ENCODE measurements around the gene CDYL. TPM values are rescaled to one million over a fixed set of nuclear protein-coding genes. Genes with fewer than 3 reads are reported as not detected.

The CDYL gene
- total and polyA plus RNA-seq, 8 donors, result 26.9 to 32.3 (median 29.1) TPM

DNA sequence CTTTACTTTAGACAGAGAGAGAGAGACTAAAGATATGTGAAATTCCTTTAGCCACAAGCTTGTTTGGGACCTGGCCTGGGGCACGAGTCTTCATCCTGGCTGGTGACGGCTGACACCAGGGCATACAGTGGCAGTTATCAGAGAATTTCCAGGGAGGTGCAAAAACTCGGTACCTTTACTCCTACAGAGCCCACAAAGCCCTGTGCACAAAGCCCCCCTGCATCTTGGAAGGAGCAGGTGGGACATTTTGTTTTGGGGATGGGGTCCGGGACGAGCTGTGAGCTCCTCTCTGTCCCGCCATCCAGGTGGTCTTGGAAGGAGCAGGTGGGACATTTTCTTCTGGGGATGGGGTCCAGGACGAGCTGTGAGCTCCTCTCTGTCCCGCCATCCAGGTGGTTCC, 198.8 kb downstream of the CDYL start:
- Histone ChIP-seq H3K36me3 (no peaks in the 10 kb centered on the region), H3K4me1 (no peaks in the 10 kb centered on the region), H3K4me3 (no peak overlapping the region), H3K27me3 (peaks cover 0 to 3% of the 10 kb centered on the region in 2 donors), H3K9me3 (peaks cover 0 to 20% of the 10 kb centered on the region in 2 donors), H3K27ac (no peak overlapping the region)
- intact Hi-C loops (cut with DNase I), result no loop called here
- ATAC-seq (no peak), DNase-seq (no peak)
- TF ChIP-seq, protein P1, sequence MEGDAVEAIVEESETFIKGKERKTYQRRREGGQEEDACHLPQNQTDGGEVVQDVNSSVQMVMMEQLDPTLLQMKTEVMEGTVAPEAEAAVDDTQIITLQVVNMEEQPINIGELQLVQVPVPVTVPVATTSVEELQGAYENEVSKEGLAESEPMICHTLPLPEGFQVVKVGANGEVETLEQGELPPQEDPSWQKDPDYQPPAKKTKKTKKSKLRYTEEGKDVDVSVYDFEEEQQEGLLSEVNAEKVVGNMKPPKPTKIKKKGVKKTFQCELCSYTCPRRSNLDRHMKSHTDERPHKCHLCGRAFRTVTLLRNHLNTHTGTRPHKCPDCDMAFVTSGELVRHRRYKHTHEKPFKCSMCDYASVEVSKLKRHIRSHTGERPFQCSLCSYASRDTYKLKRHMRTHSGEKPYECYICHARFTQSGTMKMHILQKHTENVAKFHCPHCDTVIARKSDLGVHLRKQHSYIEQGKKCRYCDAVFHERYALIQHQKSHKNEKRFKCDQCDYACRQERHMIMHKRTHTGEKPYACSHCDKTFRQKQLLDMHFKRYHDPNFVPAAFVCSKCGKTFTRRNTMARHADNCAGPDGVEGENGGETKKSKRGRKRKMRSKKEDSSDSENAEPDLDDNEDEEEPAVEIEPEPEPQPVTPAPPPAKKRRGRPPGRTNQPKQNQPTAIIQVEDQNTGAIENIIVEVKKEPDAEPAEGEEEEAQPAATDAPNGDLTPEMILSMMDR (IDR thresholded peaks at IDR 0.05), result no peak

DNA sequence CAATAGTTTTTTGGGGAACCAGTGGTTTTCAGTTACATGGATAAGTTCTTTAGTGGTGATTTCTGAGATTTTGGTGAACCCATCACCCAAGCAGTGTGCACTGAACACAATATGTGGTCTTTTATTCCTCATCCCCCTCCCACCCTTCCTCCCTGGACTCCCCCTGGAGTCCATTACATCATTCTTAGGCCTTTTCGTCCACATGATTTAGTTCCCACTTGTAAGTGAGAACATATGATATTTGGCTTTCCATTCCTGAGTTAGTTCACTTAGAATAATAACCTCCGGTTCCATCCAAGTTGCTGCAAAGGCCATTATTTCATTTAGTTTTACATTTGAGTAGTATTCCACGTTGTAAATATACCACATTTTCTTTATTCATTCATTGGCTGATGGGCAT, 199.3 kb downstream of the CDYL start:
- TF ChIP-seq, protein P1 (IDR thresholded peaks at IDR 0.05), result no peak
- ATAC-seq, result no peak
- Histone ChIP-seq H3K9me3 (peaks cover 0 to 24% of the 10 kb centered on the region in 2 donors), H3K27ac (no peak overlapping the region), H3K4me3 (no peak overlapping the region), H3K4me1 (no peaks in the 10 kb centered on the region), H3K36me3 (no peaks in the 10 kb centered on the region), H3K27me3 (peaks cover 0 to 3% of the 10 kb centered on the region in 2 donors)
- no peak for DNase-seq
- intact Hi-C loops (cut with DNase I), result no loop called here

- DNase-seq (no peak), ATAC-seq (no peak)
- TF ChIP-seq, protein P1 (IDR thresholded peaks at IDR 0.05), result no peak
- intact Hi-C loops (cut with DNase I), result no loop called here
- H3K36me3 ChIP-seq, result no peaks in the 10 kb centered on the region
- no peak overlapping the region for H3K27ac ChIP-seq
- no peak overlapping the region for H3K4me3 ChIP-seq
- H3K4me1 ChIP-seq, result no peaks in the 10 kb centered on the region
- peaks cover 0 to 24% of the 10 kb centered on the region in 2 donors for H3K9me3 ChIP-seq
- peaks cover 0 to 3% of the 10 kb centered on the region in 2 donors for H3K27me3 ChIP-seq
Measured at GRCh38 chr6:4977468-4977867, 201.3 kb downstream of the CDYL start.

DNA sequence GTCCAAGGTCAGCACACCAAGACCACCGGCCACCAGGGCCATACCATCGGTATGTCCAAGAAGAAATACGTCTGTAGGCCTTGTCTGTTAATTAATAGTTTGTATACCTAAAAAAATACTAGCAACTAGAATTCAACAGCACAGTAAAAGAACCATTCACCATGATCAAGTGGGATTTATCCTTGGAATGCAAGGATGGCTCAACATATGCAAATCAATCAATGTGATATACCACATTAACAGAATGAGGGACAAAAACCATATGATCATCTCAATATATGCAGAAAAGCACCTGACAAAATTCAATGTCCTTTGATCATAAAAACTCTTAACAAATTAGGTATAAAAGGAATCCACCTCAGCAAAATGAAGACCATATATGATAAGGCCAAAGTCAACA, 203.2 kb downstream of the CDYL start:
- TF ChIP-seq, protein P1 (IDR thresholded peaks at IDR 0.05), result no peak
- H3K27ac ChIP-seq, result no peak overlapping the region
- DNase-seq, result no peak

DNA sequence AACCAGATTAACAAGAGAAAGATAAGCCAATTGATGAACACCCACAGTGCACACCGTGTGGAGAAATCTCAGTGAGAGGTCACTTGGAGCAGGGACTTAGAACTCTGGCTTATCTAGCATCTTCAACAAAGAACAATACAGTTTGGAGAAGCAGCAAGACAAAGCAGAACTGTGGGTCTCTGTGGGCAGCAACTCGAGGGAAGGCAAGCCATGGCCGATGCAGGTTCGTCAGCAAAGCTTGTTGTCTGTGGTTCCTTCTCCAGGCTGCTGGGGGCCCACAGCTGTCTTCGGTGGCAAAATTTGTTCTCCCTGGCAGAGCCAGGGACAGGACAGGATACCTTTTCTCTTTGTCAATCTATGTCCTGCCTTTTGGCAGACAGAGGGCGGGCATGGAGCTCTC, 205.6 kb downstream of the CDYL start:
- H3K27me3 ChIP-seq, result no peaks in the 10 kb centered on the region
- no peaks in the 10 kb centered on the region for H3K36me3 ChIP-seq

More for the DNA sequence above, 203.2 kb downstream of the CDYL start:
- H3K4me1 ChIP-seq, result no peaks in the 10 kb centered on the region
- H3K27me3 ChIP-seq, result no peaks in the 10 kb centered on the region
- no peaks in the 10 kb centered on the region for H3K36me3 ChIP-seq
- no peak for ATAC-seq
- H3K9me3 ChIP-seq, result peaks cover 0 to 24% of the 10 kb centered on the region in 2 donors
- no peak overlapping the region for H3K4me3 ChIP-seq
- intact Hi-C loops (cut with DNase I), result no loop called here

More for the DNA sequence above, 205.6 kb downstream of the CDYL start:
- Histone ChIP-seq H3K27ac (no peak overlapping the region), H3K4me3 (no peak overlapping the region), H3K9me3 (peaks cover 0 to 24% of the 10 kb centered on the region in 2 donors), H3K4me1 (no peaks in the 10 kb centered on the region)
- DNase-seq (no peak), ATAC-seq (no peak)
- TF ChIP-seq, protein P1 (IDR thresholded peaks at IDR 0.05), result no peak
- intact Hi-C loops (cut with DNase I), result no loop called here

Data from left lung (tissue), 10 donors.